MM.1S (cell line): ENCODE measurements around the gene CNTNAP2.

ENCODE experiments used
- DNase-seq: peaks from one replicate; pipeline ENCODE4 v3.0.0-alpha.2; 2015
- H2AFZ ChIP-seq: fragments of 300-600 bp; sonication (generic); 2 replicates; pipeline ENCODE4 v1.6.0; 2016; ENCODE audit warnings: antibody characterized with exemption, low read length
- H3F3A ChIP-seq: fragments of 300-600 bp; sonication (generic); 2 replicates; pipeline ENCODE4 v1.6.1; 2016; ENCODE audit warnings: mild to moderate bottlenecking, antibody characterized with exemption, low read length, moderate library complexity, mixed read lengths; ENCODE audit not compliant: insufficient read depth
- H3K27ac ChIP-seq: fragments of 300-600 bp; sonication (generic); 2 replicates; pipeline ENCODE4 v1.5.1; 2016; ENCODE audit warnings: mild to moderate bottlenecking, low read length
- H3K27me3 ChIP-seq: fragments of 300-600 bp; sonication (generic); replicated peaks from 2 replicates; pipeline ENCODE4 v1.6.0; 2016; ENCODE audit warnings: low read length; ENCODE audit not compliant: insufficient read depth
- H3K36me3 ChIP-seq: fragments of 300-600 bp; sonication (generic); replicated peaks from 2 replicates; pipeline ENCODE4 v1.6.1; 2016; ENCODE audit warnings: mild to moderate bottlenecking, low read length, mixed read lengths; ENCODE audit not compliant: insufficient read depth
- H3K4me1 ChIP-seq: fragments of 300-600 bp; sonication (generic); 2 replicates; pipeline ENCODE4 v1.6.1; 2016; ENCODE audit warnings: low read length, mixed read lengths
- H3K4me2 ChIP-seq: fragments of 300-600 bp; sonication (generic); 2 replicates; pipeline ENCODE4 v1.6.0; 2016; ENCODE audit warnings: low read depth, low read length
- H3K4me3 ChIP-seq: fragments of 300-600 bp; sonication (generic); 2 replicates; pipeline ENCODE4 v1.5.1; 2016; ENCODE audit warnings: low read length, mixed read lengths
- H3K79me2 ChIP-seq: fragments of 300-600 bp; sonication (generic); 2 replicates; pipeline ENCODE4 v1.6.1; 2016; ENCODE audit warnings: mixed run types, low read length, mixed read lengths
- H3K9ac ChIP-seq: fragments of 300-600 bp; sonication (generic); 2 replicates; pipeline ENCODE4 v1.6.1; 2016; ENCODE audit warnings: low read length, mixed read lengths
- H3K9me2 ChIP-seq: fragments of 300-600 bp; sonication (generic); replicated peaks from 2 replicates; pipeline ENCODE4 v1.6.1; 2016; ENCODE audit warnings: mild to moderate bottlenecking, low read length, mixed read lengths; ENCODE audit not compliant: insufficient read depth
- H3K9me3 ChIP-seq: fragments of 300-600 bp; sonication (generic); replicated peaks from 2 replicates; pipeline ENCODE4 v1.6.1; 2016; ENCODE audit warnings: mild to moderate bottlenecking, low read length, mixed read lengths; ENCODE audit not compliant: insufficient read depth
- H4K20me1 ChIP-seq: fragments of 300-600 bp; sonication (generic); 2 replicates; pipeline ENCODE4 v1.6.1; 2016; ENCODE audit warnings: mild to moderate bottlenecking, low read length, moderate library complexity, mixed read lengths; ENCODE audit not compliant: insufficient read depth
- CTCF ChIP-seq: fragments of 300-600 bp; sonication (generic); IDR thresholded peaks from 2 replicates; pipeline ENCODE4 v1.5.1; 2016; ENCODE audit warnings: antibody characterized with exemption, low read length, mixed read lengths
- EZH2 ChIP-seq: fragments of 300-600 bp; sonication (generic); optimal IDR thresholded peaks from 2 replicates; pipeline ENCODE3; 2017; ENCODE audit warnings: low read depth, mild to moderate bottlenecking, antibody characterized with exemption, low read length, mixed read lengths
- EZH2phosphoT487 ChIP-seq: fragments of 300-600 bp; sonication (generic); IDR thresholded peaks from 2 replicates; pipeline ENCODE4 v1.6.1; 2018; ENCODE audit warnings: antibody characterized with exemption, low read length

Gene CNTNAP2

GRCh38 chr7:147999962-148000361 is 1883.4 kb downstream of the CNTNAP2 start:
- TF ChIP-seq EZH2phosphoT487 (no peak), CTCF (no peak), EZH2 (no peak)
- Histone ChIP-seq H3K27me3 (no peaks in the 10 kb centered on the region), H2AFZ (no peak overlapping the region), H3K9me3 (no peaks in the 10 kb centered on the region), H3K79me2 (no peaks in the 10 kb centered on the region), H3K9ac (no peak overlapping the region), H3K36me3 (no peaks in the 10 kb centered on the region), H3K27ac (no peak overlapping the region), H3K4me2 (no peak overlapping the region), H3K4me1 (no peaks in the 10 kb centered on the region), H3F3A (no peaks in the 10 kb centered on the region), H3K4me3 (no peak overlapping the region), H4K20me1 (no peaks in the 10 kb centered on the region), H3K9me2 (no peaks in the 10 kb centered on the region)
- no peak for DNase-seq

GRCh38 chr7:148011753-148012152 is 1895.2 kb downstream of the CNTNAP2 start:
- H3F3A ChIP-seq: no peaks in the 10 kb centered on the region
- no peak overlapping the region for H3K4me3 ChIP-seq
- H3K36me3 ChIP-seq: no peaks in the 10 kb centered on the region
- no peaks in the 10 kb centered on the region for H3K9me2 ChIP-seq
- no peak overlapping the region for H2AFZ ChIP-seq
- H4K20me1 ChIP-seq: no peaks in the 10 kb centered on the region
- H3K27ac ChIP-seq: no peak overlapping the region
- no peaks in the 10 kb centered on the region for H3K9me3 ChIP-seq
- H3K4me1 ChIP-seq: no peaks in the 10 kb centered on the region
- no peak overlapping the region for H3K9ac ChIP-seq
- no peak overlapping the region for H3K4me2 ChIP-seq
- no peak for DNase-seq
- H3K27me3 ChIP-seq: no peaks in the 10 kb centered on the region
- TF ChIP-seq CTCF (no peak), EZH2 (no peak), EZH2phosphoT487 (no peak)
- no peaks in the 10 kb centered on the region for H3K79me2 ChIP-seq

GRCh38 chr7:148014001-148014400 is 1897.4 kb downstream of the CNTNAP2 start:
- no peaks in the 10 kb centered on the region for H3K36me3 ChIP-seq
- no peak overlapping the region for H3K9ac ChIP-seq
- H3K27me3 ChIP-seq: no peaks in the 10 kb centered on the region
- H4K20me1 ChIP-seq: no peaks in the 10 kb centered on the region
- no peaks in the 10 kb centered on the region for H3K9me3 ChIP-seq
- H3K4me3 ChIP-seq: no peak overlapping the region
- H3K4me1 ChIP-seq: no peaks in the 10 kb centered on the region
- no peak overlapping the region for H2AFZ ChIP-seq
- DNase-seq: no peak
- H3K27ac ChIP-seq: no peak overlapping the region
- H3K79me2 ChIP-seq: no peaks in the 10 kb centered on the region
- no peaks in the 10 kb centered on the region for H3K9me2 ChIP-seq
- H3F3A ChIP-seq: no peaks in the 10 kb centered on the region
- TF ChIP-seq EZH2phosphoT487: no peak
- no peak for TF ChIP-seq EZH2
- TF ChIP-seq CTCF: no peak
- no peak overlapping the region for H3K4me2 ChIP-seq
